HUES64 (cell line): ENCODE results near the gene ASB2.

Source experiments
- H3K27ac ChIP-seq: 2 replicates; pipeline ENCODE4 v1.7.0; 2013; ENCODE audit warnings: low read depth, low read length, inconsistent platforms
- H3K27me3 ChIP-seq: 2 replicates; pipeline ENCODE4 v1.6.1; 2013; ENCODE audit warnings: mild to moderate bottlenecking, low read length; ENCODE audit not compliant: insufficient read depth
- H3K36me3 ChIP-seq: 2 replicates; pipeline ENCODE4 v1.6.1; 2013; ENCODE audit warnings: mild to moderate bottlenecking, low read length; ENCODE audit not compliant: insufficient read depth
- H3K4me1 ChIP-seq: 2 replicates; pipeline ENCODE4 v1.6.1; 2013; ENCODE audit warnings: mild to moderate bottlenecking, low read length, moderate library complexity; ENCODE audit not compliant: insufficient read depth
- H3K4me3 ChIP-seq: 2 replicates; pipeline ENCODE4 v1.5.1; 2013; ENCODE audit warnings: mild to moderate bottlenecking, low read length, moderate library complexity
- H3K9ac ChIP-seq: 2 replicates; pipeline ENCODE4 v1.6.1; 2013; ENCODE audit warnings: mild to moderate bottlenecking, low read depth, low read length
- H3K9me3 ChIP-seq: 2 replicates; pipeline ENCODE4 v1.6.1; 2013; ENCODE audit warnings: low read depth, low read length; ENCODE audit not compliant: insufficient read depth
- WGBS: fragments of 150-250, 120-280 bp; methylation state at CpG from one replicate; pipeline ENCODE4 v1.1.7; 2013; ENCODE audit warnings: missing lambda C conversion rate; 5-methylcytosine and 5-hydroxymethylcytosine counted together

Gene ASB2

DNA sequence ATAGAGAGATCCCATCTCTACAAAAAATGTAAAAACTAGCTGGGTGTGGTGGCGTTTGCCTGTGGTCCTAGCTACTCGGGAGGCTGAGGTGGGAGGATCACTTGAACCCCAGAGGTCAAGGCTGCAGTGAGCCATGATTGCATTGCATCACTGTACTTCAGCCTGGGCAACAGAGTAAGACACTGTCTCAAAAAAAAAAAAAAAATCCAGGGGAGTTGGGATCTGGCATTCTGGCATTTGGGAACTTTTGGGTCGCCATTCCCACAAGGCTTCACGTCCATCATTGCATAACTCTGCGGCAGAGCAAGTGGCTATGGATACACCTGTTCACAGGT, 83.9 kb downstream of the ASB2 start:
- no peak overlapping the region for H3K27ac ChIP-seq
- H3K4me1 ChIP-seq = peaks cover 13% of the 10 kb centered on the region
- no peaks in the 10 kb centered on the region for H3K36me3 ChIP-seq
- H3K9ac ChIP-seq = no peak overlapping the region
- H3K9me3 ChIP-seq = no peaks in the 10 kb centered on the region
- 87% methylated on average over 5 of the region's 5 CpGs for WGBS
- no peak overlapping the region for H3K4me3 ChIP-seq
- no peaks in the 10 kb centered on the region for H3K27me3 ChIP-seq

DNA sequence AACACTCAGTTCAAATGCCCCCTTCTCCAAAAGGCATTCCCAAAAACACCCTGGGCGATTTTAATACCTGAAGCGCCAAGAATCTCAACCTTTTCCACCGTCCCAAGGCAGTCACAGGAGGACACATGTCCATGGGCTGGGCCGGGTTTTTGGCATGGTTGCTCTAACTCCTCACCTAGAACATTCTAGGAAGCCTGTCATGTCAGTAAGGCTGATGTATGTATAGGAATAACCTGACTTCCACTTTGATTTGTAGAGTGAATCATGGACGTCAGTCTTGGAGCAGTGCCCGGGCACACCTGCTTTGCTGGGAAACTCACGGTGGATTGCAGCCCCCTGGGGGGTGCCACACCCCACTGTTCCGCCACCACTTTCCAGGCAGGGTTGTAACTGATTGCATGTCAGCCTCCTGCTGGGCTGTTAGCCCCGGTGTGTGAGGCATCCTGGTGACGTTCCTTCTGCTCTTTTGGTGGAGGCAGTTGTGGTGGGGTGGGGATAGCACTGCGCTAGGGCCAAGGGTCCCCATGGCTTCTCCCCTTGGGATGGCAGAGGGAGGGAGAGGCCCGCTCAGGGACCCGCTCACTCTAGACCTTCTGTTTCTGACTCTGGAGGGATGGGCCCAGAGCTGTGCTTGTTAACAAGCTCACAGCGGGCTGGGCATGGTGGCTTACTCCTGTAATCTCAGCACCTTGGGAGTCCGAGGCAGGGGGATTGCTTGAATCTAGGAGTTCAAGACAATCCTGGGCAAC, 84.4 kb downstream of the ASB2 start:
- H3K4me3 ChIP-seq = no peak overlapping the region
- H3K9me3 ChIP-seq = no peaks in the 10 kb centered on the region
- H3K4me1 ChIP-seq = peaks cover 13% of the 10 kb centered on the region
- WGBS = 72% methylated on average over 15 of the region's 15 CpGs
- no peak overlapping the region for H3K9ac ChIP-seq
- no peak overlapping the region for H3K27ac ChIP-seq
- H3K36me3 ChIP-seq = no peaks in the 10 kb centered on the region
- H3K27me3 ChIP-seq = no peaks in the 10 kb centered on the region

DNA sequence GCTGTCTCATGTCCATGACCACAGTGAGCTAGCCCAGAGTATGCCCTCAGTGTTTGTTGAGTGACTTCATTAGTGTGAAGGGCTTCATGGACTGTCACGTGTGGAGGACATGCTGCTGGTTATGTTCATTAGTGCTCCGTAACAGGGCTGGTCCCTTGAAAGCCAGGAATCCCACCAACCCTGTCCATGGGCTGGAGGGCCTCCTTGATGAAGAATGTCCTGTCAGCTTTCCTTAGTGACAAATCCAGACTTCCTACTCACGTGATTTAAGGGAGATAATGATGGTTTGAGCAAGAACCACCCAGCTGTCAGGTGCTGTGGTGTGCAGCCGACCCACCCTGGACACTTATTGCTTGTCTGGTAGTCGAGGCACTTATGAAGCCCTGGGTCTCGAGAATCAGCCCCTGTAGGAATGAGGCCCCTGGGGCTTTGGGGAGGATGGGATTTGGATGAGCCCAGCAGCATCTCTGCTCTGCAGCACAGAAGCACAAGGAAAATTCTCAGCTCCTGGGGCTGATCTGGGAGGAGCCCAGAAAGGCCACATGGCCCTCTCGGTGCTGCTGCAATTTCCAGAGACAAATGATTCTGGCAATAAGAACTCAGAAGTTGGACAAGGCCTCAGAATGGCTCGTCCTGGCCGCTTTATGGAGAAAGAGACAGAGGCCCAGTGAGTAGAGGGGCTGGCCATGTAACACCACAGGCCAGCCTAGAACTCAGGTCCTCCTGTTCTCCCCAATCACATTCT, 86.5 kb downstream of the ASB2 start:
- H3K27me3 ChIP-seq = no peaks in the 10 kb centered on the region
- peaks cover 13% of the 10 kb centered on the region for H3K4me1 ChIP-seq
- no peak overlapping the region for H3K27ac ChIP-seq
- H3K36me3 ChIP-seq = no peaks in the 10 kb centered on the region
- no peak overlapping the region for H3K4me3 ChIP-seq
- H3K9ac ChIP-seq = no peak overlapping the region
- H3K9me3 ChIP-seq = no peaks in the 10 kb centered on the region
- WGBS = 90% methylated on average over 9 of the region's 9 CpGs

DNA sequence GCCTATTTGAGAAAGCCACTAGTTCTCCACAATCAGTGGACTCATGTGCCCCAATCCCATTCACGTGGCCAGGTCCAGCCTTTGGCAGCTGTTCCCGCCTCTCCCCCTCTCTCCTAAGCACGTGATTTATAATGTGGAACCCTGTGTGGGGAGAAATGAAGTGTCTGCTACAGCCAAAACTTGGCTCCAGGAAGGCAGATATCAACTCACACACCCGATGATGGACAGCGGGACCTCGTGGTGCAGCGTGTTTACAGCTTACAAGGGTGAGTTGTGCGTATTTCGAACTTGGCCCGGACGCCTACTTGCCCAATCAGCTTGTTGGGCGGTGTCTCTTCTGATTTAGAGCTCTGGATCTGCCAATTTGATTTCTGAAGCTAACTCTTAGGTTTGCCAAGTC, 87.4 kb downstream of the ASB2 start:
- Histone ChIP-seq H3K9ac (no peak overlapping the region), H3K36me3 (no peaks in the 10 kb centered on the region), H3K4me3 (no peak overlapping the region), H3K4me1 (peaks cover 5% of the 10 kb centered on the region; the same call in 1 of the 2 replicates), H3K9me3 (no peaks in the 10 kb centered on the region), H3K27ac (no peak overlapping the region), H3K27me3 (no peaks in the 10 kb centered on the region)
- 90% methylated on average over 12 of the region's 12 CpGs for WGBS

DNA sequence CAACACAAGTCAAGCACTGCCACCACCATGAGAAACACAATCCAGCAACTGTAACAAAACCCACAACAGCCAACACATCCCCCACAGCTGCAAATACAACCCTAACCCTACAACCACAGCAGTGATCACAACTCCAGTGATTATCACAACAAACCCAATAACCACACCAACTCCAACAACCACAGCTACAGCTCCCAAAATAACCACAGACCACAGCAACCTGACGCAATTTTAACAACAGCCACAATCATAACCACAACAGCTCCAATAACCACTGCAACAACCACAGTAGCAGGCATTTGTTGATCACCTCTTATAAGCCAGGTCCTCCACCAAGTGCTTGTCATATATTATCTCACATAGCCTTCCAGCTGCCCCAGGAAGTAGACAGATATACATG, 91.4 kb downstream of the ASB2 start:
- Histone ChIP-seq H3K4me3 (no peak overlapping the region), H3K4me1 (no peaks in the 10 kb centered on the region), H3K27ac (no peak overlapping the region), H3K27me3 (no peaks in the 10 kb centered on the region), H3K9ac (no peak overlapping the region), H3K9me3 (no peaks in the 10 kb centered on the region), H3K36me3 (no peaks in the 10 kb centered on the region)
- WGBS = 91% methylated on average over 1 of the region's 1 CpG
